NCI-H187 (cell line): ENCODE results near the gene LPP.
"Not testable (repeated sequence)": the region's sequence is repeated elsewhere in the genome, so short reads cannot be mapped to it uniquely, and the experiment has no call there.

Experiments
- DNase-seq, 2 experiments: peaks; one replicate each; lab custom pipeline; 2025; lab: John Stamatoyannopoulos, UW

Gene LPP

GRCh38 chr3:188634285-188634684, 480.3 kb downstream of the LPP start:
- DNase-seq: no peak

GRCh38 chr3:188635258-188636042, 481.5 kb downstream of the LPP start:
- DNase-seq: no peak

GRCh38 chr3:188636292-188636691, 482.3 kb downstream of the LPP start:
- not testable (repeated sequence) for DNase-seq

- DNase-seq: no peak
Measured at GRCh38 chr3:188641076-188641475, 487.1 kb downstream of the LPP start.

GRCh38 chr3:188643736-188644135, 489.8 kb downstream of the LPP start:
- no peak for DNase-seq

GRCh38 chr3:188646592-188646991, 492.6 kb downstream of the LPP start:
- no peak for DNase-seq

GRCh38 chr3:188647237-188647636, 493.3 kb downstream of the LPP start:
- DNase-seq: no peak

- DNase-seq: no peak
Measured at GRCh38 chr3:188649521-188649920, 495.6 kb downstream of the LPP start.

GRCh38 chr3:188656196-188656982, 502.4 kb downstream of the LPP start:
- no peak for DNase-seq

- no peak for DNase-seq
Measured at GRCh38 chr3:188658606-188659005, 504.6 kb downstream of the LPP start.

- DNase-seq: no peak
Measured at GRCh38 chr3:188659449-188660090, 505.6 kb downstream of the LPP start.

- DNase-seq: no peak
Measured at GRCh38 chr3:188660415-188660814, 506.5 kb downstream of the LPP start.

GRCh38 chr3:188661806-188662205, 507.8 kb downstream of the LPP start:
- no peak for DNase-seq

- DNase-seq: no peak
Measured at GRCh38 chr3:188662214-188662613, 508.3 kb downstream of the LPP start.

- DNase-seq: no peak
Measured at GRCh38 chr3:188662795-188663194, 508.8 kb downstream of the LPP start.

GRCh38 chr3:188663839-188664238, 509.9 kb downstream of the LPP start:
- DNase-seq: peak in 1 of 2 experiments; percentile 35

- DNase-seq: no peak
Measured at GRCh38 chr3:188664795-188665194, 510.8 kb downstream of the LPP start.

- no peak for DNase-seq
Measured at GRCh38 chr3:188667926-188668325, 514.0 kb downstream of the LPP start.

GRCh38 chr3:188670446-188670845, 516.5 kb downstream of the LPP start:
- DNase-seq: no peak

GRCh38 chr3:188671971-188672370, 518.0 kb downstream of the LPP start:
- no peak for DNase-seq

- no peak for DNase-seq
Measured at GRCh38 chr3:188672840-188673239, 518.9 kb downstream of the LPP start.

GRCh38 chr3:188673646-188674186, 519.8 kb downstream of the LPP start:
- no peak for DNase-seq

GRCh38 chr3:188674595-188674994, 520.6 kb downstream of the LPP start:
- no peak for DNase-seq
